ENCODE measurements around the gene MATK. TPM values are rescaled to one million over a fixed set of nuclear protein-coding genes. Genes with fewer than 3 reads are reported as not detected.

MATK gene
- total and polyA plus RNA-seq, 2 experiments from 2014 or later = 4.8 to 6.9 TPM

GRCh38 chr19:3831601-3832000 lies 45.4 kb upstream of the MATK start:
- Histone ChIP-seq H3K9me3 (ENCODE audit: low read depth) (no peaks in the 10 kb centered on the region), H3K27me3 (no peaks in the 10 kb centered on the region), H3K4me3 (no peak overlapping the region), H3K27ac (no peak overlapping the region), H3K36me3 (no peaks in the 10 kb centered on the region), H3K4me1 (ENCODE audit: low read depth) (no peaks in the 10 kb centered on the region)
- no peak for DNase-seq (ENCODE audit: low read depth in 1 of 2, low spot score in 1 of 2)
- no peak for TF ChIP-seq CTCF (IDR thresholded peaks at IDR 0.05; ENCODE audit: low read depth, low read length)

GRCh38 chr19:3830621-3831589 lies 44.7 kb upstream of the MATK start:
- no peaks in the 10 kb centered on the region for H3K9me3 ChIP-seq (ENCODE audit: low read depth)
- no peak for DNase-seq (ENCODE audit: low read depth in 1 of 2, low spot score in 1 of 2)
- H3K27ac ChIP-seq = no peak overlapping the region
- H3K4me1 ChIP-seq (ENCODE audit: low read depth) = no peaks in the 10 kb centered on the region
- TF ChIP-seq CTCF (IDR thresholded peaks at IDR 0.05; ENCODE audit: low read depth, low read length) = no peak
- no peaks in the 10 kb centered on the region for H3K36me3 ChIP-seq
- H3K4me3 ChIP-seq = no peak overlapping the region
- no peaks in the 10 kb centered on the region for H3K27me3 ChIP-seq

- no peaks in the 10 kb centered on the region for H3K36me3 ChIP-seq
- no peak for TF ChIP-seq CTCF (IDR thresholded peaks at IDR 0.05; ENCODE audit: low read depth, low read length)
- H3K27ac ChIP-seq = no peak overlapping the region
These were observed 41.1 kb upstream of the MATK start for GRCh38 chr19:3827306-3827705.

GRCh38 chr19:3826163-3826562 lies 40.0 kb upstream of the MATK start:
- no peaks in the 10 kb centered on the region for H3K27me3 ChIP-seq
- no peak overlapping the region for H3K4me3 ChIP-seq
- H3K9me3 ChIP-seq (ENCODE audit: low read depth) = no peaks in the 10 kb centered on the region
- peak in 1 of 2 donors; percentile 43 for DNase-seq (ENCODE audit: low read depth in 1 of 2, low spot score in 1 of 2)
- no peak for TF ChIP-seq CTCF (IDR thresholded peaks at IDR 0.05; ENCODE audit: low read depth, low read length)
- H3K4me1 ChIP-seq (ENCODE audit: low read depth) = no peaks in the 10 kb centered on the region
- H3K36me3 ChIP-seq = no peaks in the 10 kb centered on the region
- H3K27ac ChIP-seq = no peak overlapping the region

More at GRCh38 chr19:3827306-3827705, 41.1 kb upstream of the MATK start:
- Histone ChIP-seq H3K27me3 (no peaks in the 10 kb centered on the region), H3K4me3 (no peak overlapping the region), H3K4me1 (ENCODE audit: low read depth) (no peaks in the 10 kb centered on the region), H3K9me3 (ENCODE audit: low read depth) (no peaks in the 10 kb centered on the region)
- DNase-seq (ENCODE audit: low read depth in 1 of 2, low spot score in 1 of 2) = no peak

- Histone ChIP-seq H3K27ac (no peak overlapping the region), H3K27me3 (no peaks in the 10 kb centered on the region), H3K4me3 (no peak overlapping the region), H3K9me3 (ENCODE audit: low read depth) (no peaks in the 10 kb centered on the region), H3K4me1 (ENCODE audit: low read depth) (no peaks in the 10 kb centered on the region), H3K36me3 (no peaks in the 10 kb centered on the region)
- no peak for DNase-seq (ENCODE audit: low read depth in 1 of 2, low spot score in 1 of 2)
- TF ChIP-seq CTCF (IDR thresholded peaks at IDR 0.05; ENCODE audit: low read depth, low read length) = no peak
These were observed 39.2 kb upstream of the MATK start for GRCh38 chr19:3825286-3825956.

Measured in cardiac muscle cell (in vitro differentiated cells and primary cell).